ENCODE results near the gene SREK1. TPM values are rescaled to one million over a fixed set of nuclear protein-coding genes. Genes with fewer than 3 reads are reported as not detected.
A peak's percentile ranks its signal among the peaks of the same experiment; 100 is the strongest.

Gene SREK1
- total RNA-seq, 1 experiment from 2014 or later, result 59.6 TPM

- Histone ChIP-seq H3K4me1 (ENCODE audit: insufficient read depth, low read length) (no peaks in the 10 kb centered on the region), H3K18ac (ENCODE audit: insufficient read length, low read depth, low read length) (no peak overlapping the region), H3K27me3 (ENCODE audit: insufficient read depth, low read length) (no peaks in the 10 kb centered on the region), H3K56ac (ENCODE audit: insufficient read length, low read depth, low read length) (no peak overlapping the region), H2BK15ac (ENCODE audit: low read depth, low read length) (no peak overlapping the region), H3K4me2 (ENCODE audit: insufficient read depth, insufficient read length, low read length) (no peak overlapping the region), H3K23ac (ENCODE audit: insufficient read length, low read depth, low read length) (no peak overlapping the region), H3K23me2 (ENCODE audit: insufficient read length, low read depth, low read length, poor library complexity, severe bottlenecking) (no peaks in the 10 kb centered on the region), H2BK5ac (ENCODE audit: insufficient read length, low read length) (no peak overlapping the region), H3K14ac (ENCODE audit: insufficient read depth, low read length) (no peak overlapping the region), H4K8ac (replicated peaks; ENCODE audit: insufficient read length, low read depth, low read length) (no peak overlapping the region), H4K5ac (ENCODE audit: insufficient read length, low read depth, low read length) (no peak overlapping the region), H2BK20ac (ENCODE audit: low read depth, low read length, poor library complexity, severe bottlenecking) (no peak overlapping the region), H4K20me1 (ENCODE audit: control insufficient read depth, insufficient read depth, insufficient read length) (no peaks in the 10 kb centered on the region), H2BK12ac (ENCODE audit: insufficient read length, low read depth, low read length) (no peak overlapping the region), H3K9me3 (ENCODE audit: control insufficient read depth, low read depth, low read length) (no peaks in the 10 kb centered on the region), H3K79me1 (ENCODE audit: insufficient read depth, low read depth, low read length, poor library complexity, severe bottlenecking) (no peaks in the 10 kb centered on the region), H4K91ac (ENCODE audit: insufficient read length, low read depth, low read length) (no peak overlapping the region), H3K27ac (ENCODE audit: insufficient read length, low read depth, low read length) (no peak overlapping the region), H3T11ph (ENCODE audit: low read length) (no peak overlapping the region), H2AK5ac (ENCODE audit: insufficient read length, low read length) (no peak overlapping the region), H2BK120ac (ENCODE audit: low read depth, low read length, poor library complexity, severe bottlenecking) (no peak overlapping the region), H2AFZ (ENCODE audit: low read length) (no peak overlapping the region), H3K79me2 (ENCODE audit: insufficient read depth, low read length) (peaks cover 21% of the 10 kb centered on the region; the same call in 1 of the 2 replicates), H3K9ac (ENCODE audit: extremely low read depth, insufficient read length, low read length) (no peak overlapping the region), H3K4ac (ENCODE audit: low read depth, low read length) (no peak overlapping the region)
- peaks cover 5 to 24% of the 10 kb centered on the region in 2 experiments; a peak in 3 of 4 replicates for H3K4me1 Mint-ChIP-seq
- DNase-seq, result no peak
- H3K27ac Mint-ChIP-seq, result peak overlapping the region; percentile 5 to 70 (median 14); a peak in 3 of 7 replicates
- no peaks in the 10 kb centered on the region; a peak in 1 of 5 replicates for H3K9me3 Mint-ChIP-seq
- peaks cover 0 to 19% (median 14%) of the 10 kb centered on the region in 3 experiments; a peak in 6 of 7 replicates for H3K36me3 Mint-ChIP-seq (ENCODE audit: insufficient read depth in 1 of 3, low read depth in 3 of 3)
- no peaks in the 10 kb centered on the region for H3K27me3 Mint-ChIP-seq (ENCODE audit: low read depth)
- no peak overlapping the region; a peak in 1 of 5 replicates for H3K4me3 Mint-ChIP-seq
- no peak for TF ChIP-seq CTCF (conservative IDR thresholded peaks at IDR 0.05)
- no CpG with 5 or more reads among the region's 1 CpG for WGBS (ENCODE audit: extremely low coverage, insufficient read length, low lambda C conversion rate)
These were observed 7.4 kb downstream of the SREK1 start for GRCh38 chr5:66151491-66151890.
